Measurements from ENCODE around the gene GJC1.

GRCh38 chr17:44797802-44798201 is 32.3 kb downstream of the GJC1 start:
- TF ChIP-seq EZH2 (IDR thresholded peaks at IDR 0.05; ENCODE audit: insufficient read depth, poor library complexity, severe bottlenecking): no peak
- TF ChIP-seq EZH2phosphoT487 (IDR thresholded peaks at IDR 0.05; ENCODE audit: insufficient read depth, low read depth): no peak

Measured in GM23248 (cell line).